ENCODE results near the gene TRIM26.

The TRIM26 gene

DNA sequence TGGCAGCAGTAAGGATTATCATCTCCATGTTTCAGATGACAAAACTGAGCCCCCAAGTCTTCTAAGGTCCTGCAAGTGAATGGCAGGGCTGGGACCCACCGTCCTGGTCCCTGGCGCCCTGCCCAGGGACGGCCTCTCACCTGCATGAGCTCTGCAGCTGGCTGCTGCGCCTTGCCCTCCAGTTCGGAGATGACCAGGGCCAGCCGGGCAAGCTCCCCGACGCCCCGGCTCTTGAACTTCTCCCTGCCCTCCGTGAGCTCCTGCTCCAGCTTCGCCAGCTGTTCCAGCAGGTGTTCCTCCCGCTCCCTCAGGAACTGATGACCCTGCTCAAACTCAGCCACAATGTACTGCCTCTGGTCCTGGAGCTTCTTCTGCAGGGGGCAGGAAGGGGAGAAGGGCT is 16.8 kb downstream of the TRIM26 start:
- TF ChIP-seq, protein P1, sequence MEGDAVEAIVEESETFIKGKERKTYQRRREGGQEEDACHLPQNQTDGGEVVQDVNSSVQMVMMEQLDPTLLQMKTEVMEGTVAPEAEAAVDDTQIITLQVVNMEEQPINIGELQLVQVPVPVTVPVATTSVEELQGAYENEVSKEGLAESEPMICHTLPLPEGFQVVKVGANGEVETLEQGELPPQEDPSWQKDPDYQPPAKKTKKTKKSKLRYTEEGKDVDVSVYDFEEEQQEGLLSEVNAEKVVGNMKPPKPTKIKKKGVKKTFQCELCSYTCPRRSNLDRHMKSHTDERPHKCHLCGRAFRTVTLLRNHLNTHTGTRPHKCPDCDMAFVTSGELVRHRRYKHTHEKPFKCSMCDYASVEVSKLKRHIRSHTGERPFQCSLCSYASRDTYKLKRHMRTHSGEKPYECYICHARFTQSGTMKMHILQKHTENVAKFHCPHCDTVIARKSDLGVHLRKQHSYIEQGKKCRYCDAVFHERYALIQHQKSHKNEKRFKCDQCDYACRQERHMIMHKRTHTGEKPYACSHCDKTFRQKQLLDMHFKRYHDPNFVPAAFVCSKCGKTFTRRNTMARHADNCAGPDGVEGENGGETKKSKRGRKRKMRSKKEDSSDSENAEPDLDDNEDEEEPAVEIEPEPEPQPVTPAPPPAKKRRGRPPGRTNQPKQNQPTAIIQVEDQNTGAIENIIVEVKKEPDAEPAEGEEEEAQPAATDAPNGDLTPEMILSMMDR (IDR thresholded peaks at IDR 0.05; ENCODE audit: low read depth, low read length): no peak
- no peak for DNase-seq (ENCODE audit: extremely low read depth, low read depth)

- TF ChIP-seq, protein P1 (IDR thresholded peaks at IDR 0.05; ENCODE audit: low read depth, low read length): no peak
- DNase-seq (ENCODE audit: extremely low read depth, low read depth): no peak
Observed at GRCh38 chr6:30195951-30196350, 17.3 kb downstream of the TRIM26 start.

- DNase-seq (ENCODE audit: extremely low read depth, low read depth): no peak
- TF ChIP-seq, protein P1 (IDR thresholded peaks at IDR 0.05; ENCODE audit: low read depth, low read length): no peak
Observed at GRCh38 chr6:30194797-30195690, 18.2 kb downstream of the TRIM26 start.

GRCh38 chr6:30192076-30192475 is 21.1 kb downstream of the TRIM26 start:
- TF ChIP-seq, protein P1 (IDR thresholded peaks at IDR 0.05; ENCODE audit: low read depth, low read length): no peak
- DNase-seq (ENCODE audit: extremely low read depth, low read depth): no peak

DNA sequence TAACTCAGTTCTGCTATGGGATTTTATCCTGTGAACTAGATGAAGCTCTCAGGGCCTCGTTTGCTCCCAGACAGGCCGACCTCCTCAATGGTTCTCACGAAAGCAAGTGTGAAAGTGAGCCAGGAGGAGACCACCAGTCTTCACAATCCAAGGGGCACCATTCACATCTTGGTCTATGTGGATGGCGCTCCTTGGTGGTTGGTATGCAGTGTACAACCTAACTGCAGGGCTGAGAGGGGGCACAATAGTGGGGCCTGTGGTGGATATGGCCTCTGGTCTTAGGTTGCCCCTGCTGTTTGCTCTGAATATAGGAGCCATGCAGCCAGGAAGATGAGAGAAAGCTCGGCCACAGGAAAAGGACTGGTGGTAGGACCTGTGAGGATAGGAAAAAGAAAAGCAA is 24.7 kb downstream of the TRIM26 start:
- DNase-seq (ENCODE audit: extremely low read depth, low read depth): no peak
- TF ChIP-seq, protein P1 (IDR thresholded peaks at IDR 0.05; ENCODE audit: low read depth, low read length): no peak

DNA sequence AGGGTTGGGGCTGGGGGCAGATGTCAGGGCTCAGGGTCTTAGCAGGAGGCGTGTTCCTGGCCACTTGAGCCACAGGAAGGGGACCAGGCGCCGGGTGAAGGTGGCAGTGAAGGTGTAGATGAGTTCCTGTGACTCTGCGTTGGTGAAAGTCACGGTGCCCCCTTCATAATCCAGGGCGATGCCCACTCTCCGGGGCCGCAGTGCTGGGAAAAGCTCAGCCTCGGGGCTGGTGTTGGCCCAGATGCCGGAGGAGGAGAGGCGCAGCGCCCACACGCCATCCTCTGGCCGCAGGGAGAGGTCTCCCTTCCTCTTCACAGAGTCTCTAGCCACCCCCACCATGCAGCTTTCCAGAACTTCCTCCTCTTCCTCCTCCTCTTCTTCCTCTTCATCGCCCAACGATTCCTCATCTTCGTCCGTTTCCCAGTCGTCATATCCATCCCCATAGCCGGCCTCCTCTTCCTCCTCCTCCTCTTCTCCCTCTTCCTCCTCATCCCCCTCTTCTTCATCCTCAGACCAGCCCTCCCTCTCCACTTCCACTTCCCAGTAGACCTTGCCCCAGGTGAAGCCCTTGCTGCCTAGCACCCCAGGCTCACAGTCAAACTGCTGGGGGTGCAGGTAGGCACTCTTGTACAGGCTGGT is 27.2 kb downstream of the TRIM26 start:
- no peak for DNase-seq (ENCODE audit: extremely low read depth, low read depth)
- TF ChIP-seq, protein P1 (IDR thresholded peaks at IDR 0.05; ENCODE audit: low read depth, low read length): no peak

DNA sequence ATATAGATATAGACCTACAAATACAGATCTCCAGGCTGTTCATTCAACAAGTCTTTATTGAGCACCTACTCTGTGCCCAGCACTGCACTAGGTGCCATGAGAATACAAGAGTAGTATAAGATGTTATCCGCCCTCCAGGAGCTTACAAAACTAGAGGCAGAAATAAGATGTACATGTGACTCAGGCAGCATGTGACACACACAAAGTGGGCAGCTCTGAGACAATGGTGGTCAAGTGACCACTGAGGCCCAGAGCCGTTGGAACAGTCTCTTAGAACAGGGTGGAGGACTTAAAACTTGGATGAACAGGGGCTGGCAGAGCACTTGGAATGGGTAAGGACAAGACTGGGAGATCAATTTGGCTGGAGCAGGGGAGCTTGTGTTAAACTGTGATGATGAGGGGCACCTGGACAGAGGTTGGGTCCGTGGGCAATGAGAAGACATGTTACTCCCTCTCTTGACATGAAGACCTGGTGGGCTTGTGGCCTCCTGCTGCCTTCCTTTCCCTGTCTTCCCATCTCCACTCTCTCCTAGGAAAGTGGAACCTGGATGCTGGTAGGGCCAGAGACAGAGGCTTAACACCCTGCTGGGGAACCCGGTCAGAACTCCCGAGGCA is 28.7 kb downstream of the TRIM26 start:
- no peak for DNase-seq (ENCODE audit: extremely low read depth, low read depth)
- TF ChIP-seq, protein P1 (IDR thresholded peaks at IDR 0.05; ENCODE audit: low read depth, low read length): no peak

Measured in AG09319 (cell line).